B cell (primary cell): ENCODE results near the gene FES. TPM values are rescaled to one million over a fixed set of nuclear protein-coding genes. Genes with fewer than 3 reads are reported as not detected.
A peak's percentile ranks its signal among the peaks of the same experiment; 100 is the strongest.

ENCODE experiments used
- ATAC-seq: fragments of 200-7000 bp; cut with Tn5 transposase; one replicate; pipeline ENCODE4 v1.10.0; 2021; ENCODE audit warnings: low read depth, mild to moderate bottlenecking, moderate number of reproducible peaks, moderate library complexity
- CTCF ChIA-PET: fragments of 350-600 bp; sonication (Branson Sonifier 250); formaldehyde crosslinking; loops from one replicate; lab custom pipeline; 2021; ENCODE audit warnings: antibody characterized with exemption, inconsistent platforms; lab: Charles Lee
- POLR2A ChIA-PET: fragments of 350-600 bp; sonication (Branson Sonifier 250); formaldehyde crosslinking; loops from one replicate; lab custom pipeline; 2021; ENCODE audit warnings: antibody characterized with exemption; lab: Charles Lee
- DNase-seq: peaks from one replicate; pipeline ENCODE4 v3.0.0; 2013
- H2AFZ ChIP-seq: 2 replicates; pipeline ENCODE4 v1.6.1; 2012; ENCODE audit warnings: mild to moderate bottlenecking, low read depth, low read length; ENCODE audit not compliant: insufficient read depth, poor library complexity, severe bottlenecking
- H3K27ac ChIP-seq, 2 donors: 1 replicate in 1 of 2; 2 replicates in 1 of 2; pipeline ENCODE4 v1.5.1; 2012 to 2013; ENCODE audit warnings: low read length in 2 of 2, mild to moderate bottlenecking in 2 of 2, moderate library complexity in 1 of 2
- H3K27me3 ChIP-seq, 4 experiments: fragments of 200-600 bp in 1 of 4; sonication (generic) in 1 of 4; replicated peaks in 1 of 4; 1 replicate in 2 of 4; 2 replicates in 2 of 4; pipeline versions ENCODE4 v1.6.1 to v1.7.0; 2013 to 2016; ENCODE audit warnings: low read length in 3 of 4, mild to moderate bottlenecking in 2 of 4, mixed read lengths in 1 of 4, moderate library complexity in 1 of 4; ENCODE audit not compliant: insufficient read depth in 4 of 4, control insufficient read depth in 3 of 4; ENCODE audit errors: control extremely low read depth in 1 of 4
- H3K36me3 ChIP-seq, 2 experiments: replicated peaks in 1 of 2; 1 replicate in 1 of 2; 2 replicates in 1 of 2; pipeline versions ENCODE4 v1.6.1 to v1.7.1; 2013; ENCODE audit warnings: low read length in 1 of 2; ENCODE audit not compliant: insufficient read depth in 2 of 2, control insufficient read depth in 1 of 2; ENCODE audit errors: control extremely low read depth in 1 of 2, extremely low read depth in 1 of 2
- H3K4me1 ChIP-seq, 2 donors: fragments of 200-600 bp in 1 of 2; sonication (generic) in 1 of 2; 1 replicate in 1 of 2; 2 replicates in 1 of 2; pipeline versions ENCODE4 v1.5.1 to v1.6.1; 2013 to 2017; ENCODE audit warnings: low read length in 2 of 2; ENCODE audit not compliant: control insufficient read depth in 2 of 2, insufficient read depth in 2 of 2
- H3K4me2 ChIP-seq: replicated peaks from 2 replicates; pipeline ENCODE3; 2012; ENCODE audit warnings: mild to moderate bottlenecking, low read depth, low read length; ENCODE audit not compliant: poor library complexity, severe bottlenecking
- H3K4me3 ChIP-seq, 5 experiments: fragments of 200-600 bp in 1 of 5; sonication (generic) in 1 of 5; 1 replicate in 3 of 5; 2 replicates in 2 of 5; pipeline versions ENCODE4 v1.5.1 to v1.7.0; 2011 to 2016; ENCODE audit warnings: low read length in 4 of 5, mild to moderate bottlenecking in 4 of 5, low read depth in 2 of 5, control low read depth in 1 of 5, moderate library complexity in 1 of 5; ENCODE audit not compliant: insufficient read depth in 1 of 5; ENCODE audit errors: control extremely low read depth in 1 of 5, extremely low read depth in 1 of 5
- H3K79me2 ChIP-seq: fragments of 200-600 bp; sonication (generic); one replicate; pipeline ENCODE4 v1.6.0; 2016; ENCODE audit warnings: low read length; ENCODE audit not compliant: control insufficient read depth, insufficient read depth
- H3K9ac ChIP-seq: fragments of 200-600 bp; sonication (generic); 2 replicates; pipeline ENCODE4 v1.6.1; 2017; ENCODE audit warnings: mild to moderate bottlenecking, low read length, moderate library complexity
- H3K9me3 ChIP-seq, 3 donors: one replicate each; pipeline versions ENCODE4 v1.6.1 to v1.7.1; 2013; ENCODE audit warnings: low read length in 2 of 3; ENCODE audit not compliant: control insufficient read depth in 2 of 3, insufficient read depth in 1 of 3; ENCODE audit errors: control extremely low read depth in 1 of 3
- H4K20me1 ChIP-seq: 2 replicates; pipeline ENCODE4 v1.6.0; 2012; ENCODE audit warnings: mild to moderate bottlenecking, low read length; ENCODE audit not compliant: insufficient read depth, control insufficient read depth, poor library complexity, severe bottlenecking
- H3K27ac Mint-ChIP-seq: one replicate; pipeline ENCODE4 v1.8.0; 2021; ENCODE audit warnings: mixed read lengths
- H3K27me3 Mint-ChIP-seq: one replicate; pipeline ENCODE4 v1.8.0; 2021; ENCODE audit warnings: mixed read lengths
- H3K4me1 Mint-ChIP-seq: one replicate; pipeline ENCODE4 v1.8.0; 2021; ENCODE audit warnings: mixed read lengths
- H3K4me3 Mint-ChIP-seq: one replicate; pipeline ENCODE4 v1.8.0; 2021; ENCODE audit warnings: mixed read lengths
- H3K9me3 Mint-ChIP-seq: one replicate; pipeline ENCODE4 v1.8.0; 2022; ENCODE audit warnings: mixed read lengths; ENCODE audit not compliant: insufficient read depth
- EZH2 ChIP-seq: IDR thresholded peaks from 2 replicates; pipeline ENCODE4 v1.6.1; 2012; ENCODE audit warnings: borderline replicate concordance, low read depth, mild to moderate bottlenecking, moderate library complexity, low read length; ENCODE audit not compliant: insufficient read depth, poor library complexity, severe bottlenecking
- WGBS: methylation state at CpG from one replicate; pipeline ENCODE4 v1.1.5; 2013; ENCODE audit warnings: missing lambda C conversion rate; ENCODE audit not compliant: insufficient coverage; 5-methylcytosine and 5-hydroxymethylcytosine counted together
- intact Hi-C: fragments of 100-400 bp; cut with micrococcal nuclease; formaldehyde crosslinking; loops from one replicate; pipeline ENCODE4 v1.10.0; 2022
- polyA plus RNA-seq: library from polyadenylated mRNA; depleted of rRNA; stranded (reverse); fragments of >200 nt; gene quantifications from 2 replicates; pipeline ENCODE4 v1.2.3, GENCODE V29; 2012
- total RNA-seq, 2 donors: library from RNA; stranded (reverse); fragments of 120-200 nt in 1 of 2; gene quantifications; 1 replicate in 1 of 2; 2 replicates in 1 of 2; pipeline versions ENCODE4 v1.2.3 to v1.2.4, GENCODE V29; 2013 to 2022
- TF ChIP-seq, protein P1 (sequence below): fragments of 200-600 bp; IDR thresholded peaks from one replicate; pipeline ENCODE4 v1.8.0; 2022; ENCODE audit warnings: antibody characterized with exemption, mild to moderate bottlenecking

The FES gene
- total and polyA plus RNA-seq, 2 donors (not counting 1 experiment from before 2014, with no cell fraction given) = 23.9 to 31.4 TPM

- no peaks in the 10 kb centered on the region for H3K79me2 ChIP-seq
- peak overlapping the region; percentile 26 for H3K27ac Mint-ChIP-seq
- no peaks in the 10 kb centered on the region for H3K9me3 ChIP-seq
- DNase-seq (no peak), ATAC-seq (no peak)
- no peak overlapping the region for H3K4me3 Mint-ChIP-seq
- POLR2A ChIA-PET = interaction anchor here (0.6 kb wide), 1 partner anchor 9 kb away, joined by 4 read pairs; no protein-coding TSS in a partner anchor
- H4K20me1 ChIP-seq = no peaks in the 10 kb centered on the region
- intact Hi-C loops = no loop called here
- H3K9me3 Mint-ChIP-seq = no peaks in the 10 kb centered on the region
- H3K9ac ChIP-seq = no peak overlapping the region
- H3K27ac ChIP-seq = peak overlapping the region in 1 of 2 donors; percentile 61
- no peak for TF ChIP-seq EZH2
- TF ChIP-seq, protein P1, sequence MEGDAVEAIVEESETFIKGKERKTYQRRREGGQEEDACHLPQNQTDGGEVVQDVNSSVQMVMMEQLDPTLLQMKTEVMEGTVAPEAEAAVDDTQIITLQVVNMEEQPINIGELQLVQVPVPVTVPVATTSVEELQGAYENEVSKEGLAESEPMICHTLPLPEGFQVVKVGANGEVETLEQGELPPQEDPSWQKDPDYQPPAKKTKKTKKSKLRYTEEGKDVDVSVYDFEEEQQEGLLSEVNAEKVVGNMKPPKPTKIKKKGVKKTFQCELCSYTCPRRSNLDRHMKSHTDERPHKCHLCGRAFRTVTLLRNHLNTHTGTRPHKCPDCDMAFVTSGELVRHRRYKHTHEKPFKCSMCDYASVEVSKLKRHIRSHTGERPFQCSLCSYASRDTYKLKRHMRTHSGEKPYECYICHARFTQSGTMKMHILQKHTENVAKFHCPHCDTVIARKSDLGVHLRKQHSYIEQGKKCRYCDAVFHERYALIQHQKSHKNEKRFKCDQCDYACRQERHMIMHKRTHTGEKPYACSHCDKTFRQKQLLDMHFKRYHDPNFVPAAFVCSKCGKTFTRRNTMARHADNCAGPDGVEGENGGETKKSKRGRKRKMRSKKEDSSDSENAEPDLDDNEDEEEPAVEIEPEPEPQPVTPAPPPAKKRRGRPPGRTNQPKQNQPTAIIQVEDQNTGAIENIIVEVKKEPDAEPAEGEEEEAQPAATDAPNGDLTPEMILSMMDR = no peak
- no peaks in the 10 kb centered on the region for H3K36me3 ChIP-seq
- no peak overlapping the region for H2AFZ ChIP-seq
- H3K4me1 Mint-ChIP-seq = peaks cover 57% of the 10 kb centered on the region
- H3K27me3 Mint-ChIP-seq = no peaks in the 10 kb centered on the region
- CTCF ChIA-PET = no interaction called here
- peak overlapping the region; percentile 55 for H3K4me2 ChIP-seq
- WGBS = 97% methylated on average over 7 of the region's 8 CpGs
- peaks cover 57 to 59% of the 10 kb centered on the region in 2 donors for H3K4me1 ChIP-seq
- no peaks in the 10 kb centered on the region for H3K27me3 ChIP-seq
- H3K4me3 ChIP-seq = no peak overlapping the region
These were observed 27.0 kb upstream of the FES start for GRCh38 chr15:90857337-90857736.

- CTCF ChIA-PET = interaction anchor here (0.9 to 1.2 kb wide), 3 partner anchors 28 to 210 kb away, joined by 3 to 4 read pairs (median 3); no protein-coding TSS in a partner anchor
- peaks cover 52 to 54% of the 10 kb centered on the region in 2 donors for H3K4me1 ChIP-seq
- Mint-ChIP-seq H3K4me3 (peak overlapping the region; percentile 19), H3K9me3 (no peaks in the 10 kb centered on the region), H3K27me3 (no peaks in the 10 kb centered on the region), H3K4me1 (peaks cover 51% of the 10 kb centered on the region), H3K27ac (peak overlapping the region; percentile 11)
- no peaks in the 10 kb centered on the region for H3K36me3 ChIP-seq
- POLR2A ChIA-PET = no interaction called here
- no peaks in the 10 kb centered on the region for H3K27me3 ChIP-seq
- H3K9me3 ChIP-seq = no peaks in the 10 kb centered on the region
- WGBS = 93% methylated on average over 5 of the region's 8 CpGs
- peak overlapping the region in 1 of 2 donors; percentile 61 for H3K27ac ChIP-seq
- intact Hi-C loops = no loop called here
- no peaks in the 10 kb centered on the region for H3K79me2 ChIP-seq
- no peak overlapping the region for H3K4me3 ChIP-seq
- peak overlapping the region; percentile 55 for H3K4me2 ChIP-seq
- H3K9ac ChIP-seq = no peak overlapping the region
- no peak overlapping the region for H2AFZ ChIP-seq
- ATAC-seq (no peak), DNase-seq (no peak)
- no peak for TF ChIP-seq EZH2
- TF ChIP-seq, protein P1 = no peak
- no peaks in the 10 kb centered on the region for H4K20me1 ChIP-seq
These were observed 26.3 kb upstream of the FES start for GRCh38 chr15:90857883-90858443.
